ENCODE measurements around the gene TMEM30A.

- TF ChIP-seq CTCF (IDR thresholded peaks at IDR 0.05): no peak
- no peak for TF ChIP-seq POLR2A (IDR thresholded peaks at IDR 0.05)
Measured at GRCh38 chr6:75331151-75331550, 46.6 kb upstream of the TMEM30A start.
